Measurements from ENCODE around the gene MEP1A. TPM values are rescaled to one million over a fixed set of nuclear protein-coding genes. Genes with fewer than 3 reads are reported as not detected.
"Not testable (repeated sequence)": the region's sequence is repeated elsewhere in the genome, so short reads cannot be mapped to it uniquely, and the experiment has no call there.

Gene MEP1A
- total RNA-seq, 3 donors from 2014 or later = not detected

DNA sequence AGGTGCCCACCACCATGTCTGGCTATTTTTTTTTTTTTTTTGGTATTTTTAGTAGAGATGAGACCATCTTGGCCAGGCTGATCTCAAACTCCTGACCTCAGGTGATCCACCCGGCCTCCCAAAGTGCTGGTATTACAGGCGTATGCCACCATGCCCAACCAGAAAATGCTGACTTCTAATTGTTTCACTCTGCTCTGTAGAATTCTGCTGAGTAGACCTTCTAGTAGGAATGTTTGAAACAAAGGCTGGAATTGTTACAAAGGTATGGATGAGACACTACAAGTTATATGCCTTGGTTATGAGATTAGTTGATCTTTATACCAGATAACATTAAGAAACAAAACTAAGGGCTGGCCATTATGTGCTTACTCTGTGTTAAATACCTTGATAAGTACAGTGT, 44.8 kb downstream of the MEP1A start:
- Mint-ChIP-seq H3K27me3 (ENCODE audit: low read depth) (no peaks in the 10 kb centered on the region), H3K36me3 (ENCODE audit: insufficient read depth) (no peaks in the 10 kb centered on the region), H3K4me3 (no peak overlapping the region), H3K9me3 (peaks cover 19% of the 10 kb centered on the region), H3K4me1 (ENCODE audit: low read depth) (no peaks in the 10 kb centered on the region)
- DNase-seq = no peak
- no peak for ATAC-seq

DNA sequence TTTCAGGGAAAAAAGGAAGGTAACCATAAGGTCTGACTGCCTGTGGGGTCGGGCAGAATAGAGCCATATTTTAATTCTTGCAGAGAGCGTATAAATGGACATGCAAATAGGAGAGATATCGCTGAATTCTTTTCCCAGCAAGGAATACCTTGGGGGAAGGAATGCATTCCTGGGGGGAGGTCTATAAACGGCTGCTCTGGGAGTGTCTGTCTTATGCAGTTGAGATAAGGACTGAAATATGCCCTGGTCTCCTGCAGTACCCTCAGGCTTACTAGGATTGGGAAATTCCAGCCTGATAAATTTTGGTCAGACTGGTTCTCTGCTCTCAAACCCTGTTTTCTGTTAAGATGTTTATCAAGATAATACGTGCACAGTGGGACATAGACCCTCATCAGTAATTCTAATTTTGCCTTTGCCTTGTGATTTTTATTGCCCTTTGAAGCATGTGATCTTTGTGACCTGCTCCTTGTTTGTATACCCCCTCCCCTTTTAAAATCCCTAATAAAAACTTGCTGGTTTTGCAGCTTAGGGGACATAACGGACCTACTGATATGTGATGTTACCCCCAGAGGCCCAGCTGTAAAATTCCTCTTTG, 49.2 kb downstream of the MEP1A start:
- H3K27me3 Mint-ChIP-seq (ENCODE audit: low read depth); H3K4me3 Mint-ChIP-seq; ATAC-seq; H3K4me1 Mint-ChIP-seq (ENCODE audit: low read depth); H3K36me3 Mint-ChIP-seq (ENCODE audit: insufficient read depth); DNase-seq: not testable (repeated sequence)
- peaks cover 21% of the 10 kb centered on the region for H3K9me3 Mint-ChIP-seq

DNA sequence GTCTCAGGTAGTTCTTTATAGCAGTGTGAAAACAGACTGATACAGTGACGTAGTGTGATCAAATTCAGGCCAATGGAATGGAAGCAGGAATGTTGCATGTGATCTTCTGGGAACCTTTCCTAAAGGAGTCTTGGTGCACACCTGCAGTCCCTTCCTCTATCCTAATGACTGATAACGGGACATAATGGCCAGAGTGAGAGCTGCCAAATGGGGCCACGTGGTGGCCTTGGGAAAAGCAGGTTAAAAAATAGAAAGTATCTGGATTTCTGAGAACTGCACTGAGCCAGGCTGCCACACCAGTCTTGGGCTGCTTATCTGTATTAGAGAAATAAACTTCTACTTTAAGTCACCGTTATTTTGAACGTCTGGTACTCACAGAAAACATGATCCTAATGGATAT, 51.9 kb downstream of the MEP1A start:
- H3K36me3 Mint-ChIP-seq (ENCODE audit: insufficient read depth) = no peaks in the 10 kb centered on the region
- peaks cover 3% of the 10 kb centered on the region for H3K4me1 Mint-ChIP-seq (ENCODE audit: low read depth)
- ATAC-seq = no peak
- H3K27me3 Mint-ChIP-seq (ENCODE audit: low read depth) = peaks cover 21% of the 10 kb centered on the region
- no peak for DNase-seq
- no peak overlapping the region for H3K4me3 Mint-ChIP-seq
- peaks cover 21% of the 10 kb centered on the region for H3K9me3 Mint-ChIP-seq

DNA sequence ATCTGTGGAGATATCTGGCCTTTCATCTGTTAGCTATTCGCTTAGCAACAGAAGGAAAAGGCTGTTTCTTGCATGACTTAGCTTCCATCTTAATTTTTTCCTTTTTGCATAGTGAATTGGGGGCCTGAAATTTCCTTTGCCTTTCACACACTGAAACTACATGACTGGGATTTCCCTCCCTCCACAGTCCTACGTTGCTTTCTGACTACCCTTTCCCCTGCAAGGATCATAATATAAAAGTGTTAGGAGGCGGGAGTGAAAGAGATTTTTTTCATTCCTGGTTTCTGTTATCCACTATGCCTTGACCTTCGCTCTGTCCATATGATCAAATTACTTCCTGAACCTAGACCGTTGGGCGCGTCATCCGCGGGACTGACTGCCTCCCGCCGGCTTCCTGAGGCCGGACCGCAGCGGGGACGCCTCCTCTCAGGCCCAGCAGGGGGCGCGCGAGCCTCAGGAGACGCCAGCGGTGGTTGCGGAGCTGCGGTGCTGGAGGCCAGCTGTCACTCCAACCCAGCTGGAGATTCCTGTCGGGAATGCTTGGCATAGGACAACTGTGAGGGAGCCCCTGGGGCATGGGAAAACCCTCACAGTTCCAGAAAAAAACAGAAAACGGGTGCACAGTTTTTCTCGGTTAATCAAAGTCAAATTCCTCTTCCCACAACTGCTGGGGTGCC, 55.6 kb downstream of the MEP1A start:
- Mint-ChIP-seq H3K36me3 (ENCODE audit: insufficient read depth) (no peaks in the 10 kb centered on the region), H3K9me3 (no peaks in the 10 kb centered on the region), H3K4me3 (peak overlapping the region; percentile 45), H3K27me3 (ENCODE audit: low read depth) (peaks cover 23% of the 10 kb centered on the region), H3K4me1 (ENCODE audit: low read depth) (peaks cover 3% of the 10 kb centered on the region)
- peak; percentile 80 to 84 for ATAC-seq
- DNase-seq = peak; percentile 49

DNA sequence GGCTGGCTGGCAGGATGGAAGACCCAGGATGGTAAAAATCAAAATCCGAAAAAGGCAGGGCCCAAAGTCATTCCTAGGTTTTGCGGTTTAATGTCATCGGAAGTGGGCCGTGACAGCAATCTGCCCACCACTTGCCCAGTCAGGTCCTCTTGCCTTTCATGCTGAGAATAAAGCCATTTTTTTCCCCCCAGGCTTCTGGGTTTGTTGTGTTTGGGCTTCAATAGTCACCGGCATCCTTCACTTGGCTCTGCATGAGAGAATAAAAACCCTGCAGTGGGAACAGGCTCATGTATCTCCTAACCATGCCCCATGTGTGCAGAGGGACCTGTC, 56.1 kb downstream of the MEP1A start:
- no peaks in the 10 kb centered on the region for H3K36me3 Mint-ChIP-seq (ENCODE audit: insufficient read depth)
- H3K4me3 Mint-ChIP-seq = no peak overlapping the region
- DNase-seq (no peak), ATAC-seq (no peak)
- H3K9me3 Mint-ChIP-seq = no peaks in the 10 kb centered on the region
- H3K4me1 Mint-ChIP-seq (ENCODE audit: low read depth) = peaks cover 3% of the 10 kb centered on the region
- peaks cover 25% of the 10 kb centered on the region for H3K27me3 Mint-ChIP-seq (ENCODE audit: low read depth)

DNA sequence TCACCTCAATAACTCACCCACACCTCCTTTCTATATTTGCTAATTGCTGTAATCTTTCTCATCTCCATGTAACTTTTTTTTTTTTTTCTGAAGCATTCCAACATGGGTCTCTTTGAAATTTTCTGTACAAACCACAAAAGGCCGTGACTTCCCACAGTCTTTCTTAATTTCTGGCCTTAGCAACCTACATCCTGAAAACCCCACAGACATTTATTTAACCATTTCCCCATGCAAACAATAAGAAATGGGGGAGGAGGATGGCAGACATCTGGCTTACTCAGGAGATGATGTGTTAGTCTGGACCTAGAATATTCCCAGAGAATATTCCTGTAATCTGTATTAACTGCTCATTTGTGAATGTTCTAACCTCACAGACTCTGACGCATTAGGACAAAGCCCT, 57.6 kb downstream of the MEP1A start:
- no peaks in the 10 kb centered on the region for H3K36me3 Mint-ChIP-seq (ENCODE audit: insufficient read depth)
- DNase-seq = no peak
- no peak overlapping the region for H3K4me3 Mint-ChIP-seq
- no peaks in the 10 kb centered on the region for H3K9me3 Mint-ChIP-seq
- H3K27me3 Mint-ChIP-seq (ENCODE audit: low read depth) = peaks cover 23% of the 10 kb centered on the region
- H3K4me1 Mint-ChIP-seq (ENCODE audit: low read depth) = peaks cover 3% of the 10 kb centered on the region
- ATAC-seq = no peak

DNA sequence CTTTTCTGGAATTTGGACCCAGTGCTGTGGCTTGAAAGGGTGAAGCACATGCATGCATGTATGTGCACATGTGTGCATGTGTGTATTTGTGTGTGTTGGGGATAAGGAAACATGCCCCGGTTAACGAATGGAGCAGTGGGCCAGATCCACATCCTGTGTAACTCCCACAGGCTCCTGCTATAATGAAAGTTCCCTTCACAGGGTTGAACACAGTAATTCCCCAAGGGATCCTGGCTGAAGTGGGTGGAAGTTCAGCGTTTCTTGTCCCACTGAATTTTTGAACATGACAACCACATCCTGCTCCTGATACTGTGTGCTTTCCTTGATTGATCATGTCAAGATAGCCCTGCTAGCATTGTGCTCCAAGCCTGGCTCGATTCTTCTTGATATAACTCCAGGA, 58.4 kb downstream of the MEP1A start:
- not testable (repeated sequence) for H3K4me3 Mint-ChIP-seq; H3K9me3 Mint-ChIP-seq; H3K36me3 Mint-ChIP-seq (ENCODE audit: insufficient read depth); DNase-seq; H3K4me1 Mint-ChIP-seq (ENCODE audit: low read depth); ATAC-seq
- H3K27me3 Mint-ChIP-seq (ENCODE audit: low read depth) = peaks cover 23% of the 10 kb centered on the region

DNA sequence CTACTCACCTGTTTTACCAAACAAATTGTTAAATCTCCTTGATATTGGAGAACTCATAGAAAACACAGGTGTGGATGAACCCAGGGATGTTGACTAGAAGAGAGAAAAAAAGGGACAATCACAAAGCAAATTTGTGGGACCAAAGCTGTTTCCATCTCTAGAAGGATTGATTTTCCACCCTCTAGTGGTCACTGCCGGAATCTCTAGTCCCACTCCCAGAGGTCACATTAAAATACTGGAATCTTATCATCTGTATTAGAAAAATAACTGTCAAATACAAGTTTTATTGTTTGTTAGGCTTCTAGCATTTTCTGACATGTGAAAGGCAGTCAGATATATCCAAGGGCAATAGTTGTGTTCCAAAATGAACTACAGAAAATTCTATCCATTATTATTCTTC, 62.8 kb downstream of the MEP1A start:
- not testable (repeated sequence) for H3K4me3 Mint-ChIP-seq; H3K9me3 Mint-ChIP-seq; DNase-seq; H3K27me3 Mint-ChIP-seq (ENCODE audit: low read depth); ATAC-seq; H3K36me3 Mint-ChIP-seq (ENCODE audit: insufficient read depth); H3K4me1 Mint-ChIP-seq (ENCODE audit: low read depth)

DNA sequence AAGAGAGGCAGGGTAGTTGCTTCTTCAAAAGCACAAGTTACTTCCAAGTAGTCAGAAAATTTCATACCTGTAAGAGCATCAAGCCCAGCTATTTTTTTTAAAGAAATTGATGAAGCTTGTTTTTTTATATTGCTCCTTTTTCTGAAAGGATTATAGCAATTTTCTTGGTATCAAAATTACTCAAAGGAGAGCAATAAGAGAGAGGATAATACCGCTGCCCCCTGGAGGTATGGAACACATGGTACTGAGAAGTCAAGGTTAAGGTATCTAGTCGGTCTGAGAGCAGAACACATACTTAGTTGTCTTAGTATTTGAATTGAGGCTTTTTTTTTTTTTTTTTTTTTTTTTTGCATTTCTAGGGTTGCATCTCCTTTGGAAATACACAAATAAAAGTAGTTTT, 69.2 kb downstream of the MEP1A start:
- no peaks in the 10 kb centered on the region for H3K4me1 Mint-ChIP-seq (ENCODE audit: low read depth)
- no peak for ATAC-seq
- no peak overlapping the region for H3K4me3 Mint-ChIP-seq
- no peak for DNase-seq
- peaks cover 3% of the 10 kb centered on the region for H3K27me3 Mint-ChIP-seq (ENCODE audit: low read depth)
- H3K9me3 Mint-ChIP-seq = no peaks in the 10 kb centered on the region
- H3K36me3 Mint-ChIP-seq (ENCODE audit: insufficient read depth) = no peaks in the 10 kb centered on the region

DNA sequence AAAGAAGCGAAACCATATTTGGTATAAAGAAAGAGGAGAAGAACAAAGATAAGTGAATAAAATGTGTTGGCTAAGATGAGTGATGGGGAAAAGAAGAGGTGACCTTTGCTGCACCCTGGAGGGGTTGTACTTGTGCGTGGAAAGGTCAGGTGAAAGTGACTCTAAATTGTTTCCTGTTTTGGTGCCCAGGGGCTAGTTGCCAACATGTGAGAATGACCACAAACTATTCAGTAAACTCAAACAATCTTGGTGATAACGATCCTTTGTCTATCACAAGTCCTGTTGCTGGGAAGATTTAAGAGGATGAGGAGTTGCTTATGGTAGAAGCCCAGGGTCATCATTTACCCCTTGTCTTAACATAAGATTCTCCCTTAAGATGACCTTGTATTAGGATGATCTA, 70.6 kb downstream of the MEP1A start:
- Mint-ChIP-seq H3K4me3 (no peak overlapping the region), H3K9me3 (no peaks in the 10 kb centered on the region), H3K36me3 (ENCODE audit: insufficient read depth) (no peaks in the 10 kb centered on the region), H3K4me1 (ENCODE audit: low read depth) (no peaks in the 10 kb centered on the region), H3K27me3 (ENCODE audit: low read depth) (peaks cover 3% of the 10 kb centered on the region)
- DNase-seq (no peak), ATAC-seq (no peak)

DNA sequence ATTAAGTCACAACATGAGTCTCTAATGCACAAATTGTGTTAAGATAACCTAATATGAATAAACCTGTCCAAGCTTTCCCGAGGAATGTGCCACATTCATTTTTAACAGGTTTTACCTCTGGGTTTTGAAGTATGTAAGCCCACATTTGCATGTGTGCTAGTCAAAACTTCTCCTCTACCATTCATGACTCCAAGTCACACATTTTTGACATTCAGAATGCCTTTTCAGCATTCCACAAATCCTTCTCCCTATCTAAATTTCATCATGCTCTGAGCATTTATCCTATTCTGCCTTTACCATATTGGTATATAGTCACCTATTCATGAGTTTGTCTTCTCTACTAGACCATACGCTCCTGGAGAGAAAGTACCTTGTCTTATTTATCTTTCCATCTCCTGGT, 72.0 kb downstream of the MEP1A start:
- Mint-ChIP-seq H3K4me1 (ENCODE audit: low read depth) (no peaks in the 10 kb centered on the region), H3K36me3 (ENCODE audit: insufficient read depth) (no peaks in the 10 kb centered on the region), H3K27me3 (ENCODE audit: low read depth) (peaks cover 3% of the 10 kb centered on the region), H3K4me3 (no peak overlapping the region), H3K9me3 (no peaks in the 10 kb centered on the region)
- DNase-seq (no peak), ATAC-seq (no peak)

DNA sequence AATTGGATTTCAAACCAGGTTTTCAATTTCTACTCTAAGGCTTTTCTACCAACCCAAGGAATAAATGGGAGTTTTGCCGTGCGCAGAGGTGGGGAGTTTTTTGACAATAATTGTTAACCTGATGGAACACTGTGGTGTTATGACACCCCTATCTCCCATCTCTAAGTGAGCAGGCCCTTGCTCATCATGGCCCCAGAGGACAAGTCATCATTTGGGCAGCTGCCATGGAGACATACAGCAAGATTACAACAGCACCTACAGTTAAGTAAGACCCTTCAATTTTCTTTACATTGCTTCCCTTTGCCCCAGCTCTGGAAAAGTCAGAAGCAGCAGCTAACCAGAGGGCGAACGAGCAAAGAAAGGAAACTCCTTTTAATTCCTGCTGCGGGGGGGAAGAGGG, 74.2 kb downstream of the MEP1A start:
- Mint-ChIP-seq H3K4me1 (ENCODE audit: low read depth) (no peaks in the 10 kb centered on the region), H3K36me3 (ENCODE audit: insufficient read depth) (no peaks in the 10 kb centered on the region), H3K27me3 (ENCODE audit: low read depth) (peaks cover 3% of the 10 kb centered on the region), H3K9me3 (no peaks in the 10 kb centered on the region), H3K4me3 (no peak overlapping the region)
- ATAC-seq = no peak
- DNase-seq = no peak

DNA sequence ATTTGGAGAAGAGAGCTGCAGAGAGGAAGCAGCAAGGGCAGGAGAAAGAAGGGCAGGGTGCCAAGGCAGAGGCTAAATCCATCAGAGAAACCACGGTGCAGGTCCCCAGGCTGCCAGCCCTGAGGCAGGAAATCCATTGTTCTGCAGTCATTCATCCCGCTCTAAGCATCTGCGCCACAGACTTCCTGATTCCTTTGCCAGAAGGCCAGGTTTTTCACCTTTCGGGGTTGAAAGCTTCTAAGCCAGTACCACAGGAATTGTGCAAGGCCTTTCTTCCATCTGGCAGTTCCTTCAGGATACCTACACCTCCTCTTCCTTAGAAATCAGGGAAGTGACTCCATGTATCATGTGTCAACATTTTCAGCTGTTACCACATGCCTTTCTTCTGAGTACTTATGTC, 82.9 kb downstream of the MEP1A start:
- no peaks in the 10 kb centered on the region for H3K9me3 Mint-ChIP-seq
- ATAC-seq (no peak), DNase-seq (no peak)
- peaks cover 11% of the 10 kb centered on the region for H3K27me3 Mint-ChIP-seq (ENCODE audit: low read depth)
- H3K4me3 Mint-ChIP-seq = no peak overlapping the region
- H3K4me1 Mint-ChIP-seq (ENCODE audit: low read depth) = no peaks in the 10 kb centered on the region
- no peaks in the 10 kb centered on the region for H3K36me3 Mint-ChIP-seq (ENCODE audit: insufficient read depth)

DNA sequence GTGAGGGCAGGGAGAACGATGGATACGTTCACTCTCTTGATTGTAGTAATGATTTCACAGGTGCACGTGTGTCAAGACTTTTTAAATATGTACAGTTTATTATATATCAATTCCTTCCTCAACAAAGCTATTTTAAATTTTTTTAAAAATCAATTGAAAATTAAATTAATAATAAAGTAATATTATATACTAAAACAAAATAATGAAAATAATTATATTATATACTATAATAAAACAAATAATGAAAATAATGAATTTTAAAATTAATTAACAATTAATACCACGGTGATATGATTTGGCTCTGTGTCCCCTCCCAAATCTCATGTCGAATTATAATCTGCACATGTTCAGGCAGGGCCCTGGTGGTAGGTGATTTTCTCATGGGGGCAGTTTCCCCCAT, 85.8 kb downstream of the MEP1A start:
- H3K9me3 Mint-ChIP-seq = no peaks in the 10 kb centered on the region
- ATAC-seq = no peak
- H3K27me3 Mint-ChIP-seq (ENCODE audit: low read depth) = peaks cover 11% of the 10 kb centered on the region
- no peak overlapping the region for H3K4me3 Mint-ChIP-seq
- H3K36me3 Mint-ChIP-seq (ENCODE audit: insufficient read depth) = no peaks in the 10 kb centered on the region
- no peak for DNase-seq
- H3K4me1 Mint-ChIP-seq (ENCODE audit: low read depth) = no peaks in the 10 kb centered on the region

DNA sequence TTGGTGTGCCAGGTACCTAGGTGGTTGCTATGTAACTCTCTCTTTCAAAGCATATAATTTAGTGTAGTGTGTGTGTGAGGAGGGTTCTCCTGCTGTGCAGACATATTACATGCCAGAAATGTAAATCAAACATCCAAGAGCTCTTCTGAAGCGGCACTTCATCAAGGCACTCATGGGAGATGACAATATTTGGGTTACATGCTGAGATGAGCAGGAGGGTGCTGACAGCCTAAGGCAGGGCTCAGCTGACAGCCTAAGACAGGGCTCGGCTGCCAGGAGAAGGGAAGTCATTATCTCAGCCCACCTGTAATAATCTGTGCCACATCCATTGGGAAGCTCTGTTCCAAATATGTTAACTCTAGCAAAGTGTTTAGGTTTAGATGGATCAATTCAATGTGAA, 89.5 kb downstream of the MEP1A start:
- H3K4me3 Mint-ChIP-seq = no peak overlapping the region
- DNase-seq = no peak
- no peak for ATAC-seq
- peaks cover 7% of the 10 kb centered on the region for H3K27me3 Mint-ChIP-seq (ENCODE audit: low read depth)
- no peaks in the 10 kb centered on the region for H3K9me3 Mint-ChIP-seq
- no peaks in the 10 kb centered on the region for H3K36me3 Mint-ChIP-seq (ENCODE audit: insufficient read depth)
- no peaks in the 10 kb centered on the region for H3K4me1 Mint-ChIP-seq (ENCODE audit: low read depth)

Data from activated T-cell treated with anti-CD3 and anti-CD28 coated beads, Interleukin-2, amount 50 U/mL, for 4 hours (primary cell).